ENCODE measurements around the gene COL20A1.

COL20A1 gene

GRCh38 chr20:63307538-63308217 is 14.7 kb downstream of the COL20A1 start:
- no peak for DNase-seq (ENCODE audit: low read depth in 3 of 3, low spot score in 1 of 3)

GRCh38 chr20:63308218-63308911 is 15.4 kb downstream of the COL20A1 start:
- no peak for DNase-seq (ENCODE audit: low read depth in 3 of 3, low spot score in 1 of 3)

GRCh38 chr20:63309261-63310071 is 16.5 kb downstream of the COL20A1 start:
- DNase-seq (ENCODE audit: low read depth in 3 of 3, low spot score in 1 of 3), result no peak

GRCh38 chr20:63310265-63310991 is 17.4 kb downstream of the COL20A1 start:
- no peak for DNase-seq (ENCODE audit: low read depth in 3 of 3, low spot score in 1 of 3)

- no peak for DNase-seq (ENCODE audit: low read depth in 3 of 3, low spot score in 1 of 3)
Measured at GRCh38 chr20:63311186-63311832, 18.3 kb downstream of the COL20A1 start.

GRCh38 chr20:63311833-63312243 is 18.9 kb downstream of the COL20A1 start:
- DNase-seq (ENCODE audit: low read depth in 3 of 3, low spot score in 1 of 3), result no peak

GRCh38 chr20:63312273-63312672 is 19.3 kb downstream of the COL20A1 start:
- no peak for DNase-seq (ENCODE audit: low read depth in 3 of 3, low spot score in 1 of 3)

DNA sequence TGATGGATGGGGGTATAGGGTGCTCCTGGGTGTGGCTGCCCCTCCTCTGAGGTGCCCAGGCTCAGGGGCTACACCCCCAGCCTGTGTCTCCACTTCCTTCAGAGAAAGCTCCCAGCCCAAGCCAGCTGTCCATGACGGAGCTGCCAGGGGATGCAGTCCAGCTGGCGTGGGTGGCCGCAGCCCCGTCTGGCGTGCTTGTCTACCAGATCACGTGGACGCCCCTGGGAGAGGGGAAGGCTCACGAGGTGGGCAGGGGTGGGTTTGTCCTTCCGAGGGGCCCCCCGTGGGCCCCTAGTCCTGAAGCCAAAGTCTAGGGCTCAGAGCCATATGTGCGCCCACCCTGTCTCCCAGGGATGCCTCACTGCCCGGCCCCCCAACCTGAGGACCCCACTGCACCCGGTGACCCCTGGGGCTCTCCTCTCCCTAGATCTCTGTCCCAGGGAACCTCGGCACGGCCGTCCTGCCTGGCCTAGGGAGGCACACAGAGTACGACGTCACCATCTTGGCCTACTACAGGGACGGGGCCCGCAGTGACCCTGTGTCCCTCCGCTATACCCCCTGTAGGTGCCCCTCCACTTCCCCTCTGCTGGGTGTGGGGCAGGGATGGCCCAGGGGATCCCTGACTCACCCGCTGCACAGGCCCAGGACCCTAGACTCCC is 19.8 kb downstream of the COL20A1 start:
- no peak for DNase-seq (ENCODE audit: low read depth in 3 of 3, low spot score in 1 of 3)

GRCh38 chr20:63313349-63314014 is 20.5 kb downstream of the COL20A1 start:
- no peak for DNase-seq (ENCODE audit: low read depth in 3 of 3, low spot score in 1 of 3)

DNA sequence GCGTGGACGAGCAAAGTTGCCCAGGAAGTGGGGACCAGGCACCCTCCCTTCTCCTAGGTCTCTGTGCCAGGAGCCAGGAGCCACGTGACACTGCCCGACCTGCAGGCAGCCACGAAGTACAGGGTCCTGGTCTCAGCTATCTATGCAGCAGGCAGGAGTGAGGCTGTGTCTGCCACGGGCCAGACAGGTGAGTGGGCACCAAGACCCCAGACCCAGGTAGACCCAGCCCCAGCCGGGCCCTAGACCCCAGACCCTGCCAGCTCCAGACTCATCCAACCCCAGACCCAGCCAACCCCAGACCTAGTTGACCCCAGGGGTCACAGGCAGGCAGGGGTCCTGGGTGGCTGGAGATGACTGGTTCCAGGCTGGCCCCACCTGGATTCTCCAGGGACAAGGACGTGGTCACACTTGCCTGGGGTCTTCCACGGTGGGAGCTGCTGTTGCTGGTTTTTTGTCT is 21.1 kb downstream of the COL20A1 start:
- no peak for DNase-seq (ENCODE audit: low read depth in 3 of 3, low spot score in 1 of 3)

GRCh38 chr20:63314566-63315239 is 21.7 kb downstream of the COL20A1 start:
- no peak for DNase-seq (ENCODE audit: low read depth in 3 of 3, low spot score in 1 of 3)

DNA sequence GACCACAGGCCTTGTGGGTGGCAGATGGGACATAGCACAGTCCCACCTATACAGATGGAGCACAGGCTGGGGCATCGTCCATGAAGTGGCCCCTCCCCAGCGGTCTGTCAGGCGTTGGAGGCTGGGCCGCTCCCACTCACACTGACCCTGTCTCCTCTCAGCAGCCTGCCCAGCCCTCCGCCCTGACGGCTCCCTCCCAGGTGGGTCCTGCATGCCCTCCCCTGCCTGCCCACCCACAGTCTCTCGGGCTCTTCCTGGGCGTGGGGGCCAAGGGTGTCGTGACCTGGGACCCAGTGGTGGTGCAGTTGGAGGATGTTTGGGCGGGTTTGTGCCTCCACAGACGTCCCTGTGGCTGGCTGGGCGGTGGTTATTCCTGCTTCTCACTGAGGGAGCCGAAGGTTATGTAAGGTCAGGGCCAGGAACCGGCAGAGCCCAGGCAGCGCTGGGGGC is 22.3 kb downstream of the COL20A1 start:
- DNase-seq (ENCODE audit: low read depth in 3 of 3, low spot score in 1 of 3), result no peak

DNA sequence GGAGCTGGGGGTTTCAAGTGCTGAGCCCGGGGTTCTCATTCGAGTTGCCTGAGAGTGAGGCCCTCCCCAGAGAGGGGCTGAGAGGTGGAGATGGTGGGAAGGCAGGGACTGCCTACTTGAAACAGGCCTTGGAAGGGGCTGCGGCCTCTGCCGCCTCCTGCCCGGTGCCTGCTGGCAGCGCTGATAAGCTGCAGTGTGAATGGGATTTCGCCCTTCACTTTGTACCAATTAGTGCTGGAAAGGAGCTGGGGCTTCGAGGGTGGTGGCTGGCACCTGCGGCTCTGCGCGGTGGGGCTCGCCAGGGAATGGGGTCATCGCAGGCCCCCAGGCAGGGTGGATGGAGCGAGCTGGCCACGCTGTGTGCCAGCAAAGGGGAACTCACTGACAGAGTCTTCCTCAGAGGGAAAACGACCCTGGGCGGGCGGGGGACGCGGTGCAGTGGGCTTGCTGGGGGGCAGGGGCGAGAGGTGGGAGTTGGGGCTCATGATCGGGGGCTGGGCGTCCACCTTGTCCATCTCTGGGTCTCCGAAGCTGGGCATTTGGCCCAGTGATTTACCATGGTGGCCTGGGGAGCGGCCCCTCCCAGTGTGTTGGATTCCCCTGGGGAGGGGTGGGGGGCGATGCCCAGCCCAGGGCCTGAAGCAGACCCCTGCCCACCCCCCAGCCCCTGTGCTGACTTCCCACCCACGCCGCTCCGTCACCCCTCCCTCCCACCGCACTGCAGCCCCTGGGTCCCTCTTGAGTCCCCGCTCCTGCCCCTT is 22.9 kb downstream of the COL20A1 start:
- DNase-seq (ENCODE audit: low read depth in 3 of 3, low spot score in 1 of 3), result no peak

DNA sequence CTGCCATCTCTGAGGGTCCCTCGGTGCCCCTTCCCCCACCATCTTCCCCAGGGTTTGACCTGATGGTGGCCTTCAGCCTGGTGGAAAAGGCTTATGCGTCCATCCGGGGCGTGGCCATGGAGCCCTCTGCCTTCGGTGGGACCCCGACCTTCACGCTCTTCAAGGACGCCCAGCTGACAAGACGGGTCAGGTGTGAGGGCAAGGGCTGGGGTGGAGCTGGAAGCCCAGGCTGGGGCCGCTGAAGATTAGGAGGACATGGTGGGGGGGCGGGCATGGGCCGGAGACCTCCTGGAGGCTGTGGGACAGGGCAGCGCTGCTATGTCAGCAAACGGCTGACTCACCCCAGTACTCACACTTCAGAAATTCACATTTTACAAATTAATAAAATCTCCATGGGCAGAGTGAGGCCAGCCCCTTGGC is 23.5 kb downstream of the COL20A1 start:
- DNase-seq (ENCODE audit: low read depth in 3 of 3, low spot score in 1 of 3), result no peak

DNA sequence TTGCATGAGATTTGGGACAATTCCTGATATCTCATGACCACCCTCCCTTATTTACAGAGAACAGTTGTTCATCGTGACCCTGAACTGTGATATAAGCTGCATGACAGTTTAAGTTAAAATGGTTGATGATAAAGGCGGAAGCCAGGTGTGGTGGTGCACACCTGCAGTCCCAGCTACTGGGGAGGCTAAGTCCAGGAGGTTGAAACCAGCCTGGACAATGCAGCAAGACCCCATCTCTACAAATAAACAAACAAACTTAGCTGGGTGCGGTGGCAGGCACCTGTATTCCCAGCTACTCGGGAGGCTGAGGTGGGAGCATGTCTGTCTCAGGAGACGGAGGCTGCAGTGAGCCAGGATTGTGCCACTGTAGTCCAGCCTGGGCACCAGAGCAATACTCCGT is 24.1 kb downstream of the COL20A1 start:
- no peak for DNase-seq (ENCODE audit: low read depth in 3 of 3, low spot score in 1 of 3)

DNA sequence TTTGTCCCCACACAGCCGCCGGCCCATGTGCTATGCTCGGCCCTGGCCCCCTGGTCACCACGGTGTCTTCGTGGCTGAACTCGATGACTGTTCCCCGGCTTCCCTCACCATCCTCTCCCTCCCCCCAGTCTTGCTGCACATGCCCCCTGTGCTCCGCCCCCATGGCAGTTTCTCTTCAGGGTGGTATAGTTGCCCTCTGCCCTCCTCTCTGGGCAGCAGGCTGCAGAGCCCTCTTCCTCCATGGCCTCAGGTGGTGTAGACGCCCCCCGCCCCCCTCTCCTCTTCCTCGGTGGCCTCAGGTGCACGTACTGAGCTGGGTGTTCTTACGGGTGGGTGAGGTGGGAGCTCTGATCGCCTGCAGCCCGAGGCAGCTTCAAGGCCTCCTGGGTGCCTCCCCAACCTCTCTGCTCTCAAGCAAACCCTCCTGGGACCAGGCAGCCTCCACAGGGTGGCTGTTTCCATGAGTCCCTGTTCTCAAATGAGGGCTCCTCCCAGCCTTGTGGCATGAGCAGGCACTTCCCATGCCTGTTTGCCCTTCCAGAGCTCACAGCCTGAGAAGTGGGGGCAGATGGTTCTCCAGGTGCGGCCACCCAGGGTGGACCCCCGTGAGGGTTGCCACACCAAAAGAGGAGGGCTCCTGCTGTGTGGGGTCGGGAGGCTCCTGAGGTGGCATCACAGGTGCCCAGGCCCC is 24.8 kb downstream of the COL20A1 start:
- no peak for DNase-seq (ENCODE audit: low read depth in 3 of 3, low spot score in 1 of 3)

GRCh38 chr20:63318391-63319163 is 25.6 kb downstream of the COL20A1 start:
- DNase-seq (ENCODE audit: low read depth in 3 of 3, low spot score in 1 of 3), result no peak
